KMS-11 (cell line): ENCODE results near the gene DHX30.
A peak's percentile ranks its signal among the peaks of the same experiment; 100 is the strongest.

Experiments
- H2AFZ ChIP-seq: fragments of 200-600 bp; sonication (generic); 2 replicates; pipeline ENCODE4 v1.6.1; 2016; ENCODE audit warnings: antibody characterized with exemption, mixed run types, low read depth
- H3K27ac ChIP-seq: fragments of 200-600 bp; sonication (generic); 2 replicates; pipeline ENCODE4 v1.6.1; 2016; ENCODE audit warnings: mild to moderate bottlenecking, mixed run types
- H3K27me3 ChIP-seq: fragments of 200-600 bp; sonication (generic); 2 replicates; pipeline ENCODE4 v1.6.1; 2017; ENCODE audit warnings: mild to moderate bottlenecking, low read depth, mixed run types, moderate library complexity; ENCODE audit not compliant: insufficient read depth
- H3K36me3 ChIP-seq: fragments of 200-600 bp; sonication (generic); 2 replicates; pipeline ENCODE4 v1.6.1; 2017; ENCODE audit warnings: mild to moderate bottlenecking, mixed run types; ENCODE audit not compliant: insufficient read depth
- H3K4me1 ChIP-seq: fragments of 200-600 bp; sonication (generic); 2 replicates; pipeline ENCODE4 v1.6.1; 2016; ENCODE audit warnings: mild to moderate bottlenecking, low read depth, mixed run types; ENCODE audit not compliant: poor library complexity, severe bottlenecking
- H3K4me2 ChIP-seq: fragments of 200-600 bp; sonication (generic); 2 replicates; pipeline ENCODE4 v1.7.0; 2016; ENCODE audit warnings: mild to moderate bottlenecking, mixed run types
- H3K4me3 ChIP-seq: fragments of 200-600 bp; sonication (generic); IDR thresholded peaks from 2 replicates; pipeline ENCODE4 v1.6.1; 2017; ENCODE audit warnings: low read depth, low read length, mixed read lengths; ENCODE audit not compliant: insufficient read depth
- H3K79me2 ChIP-seq: fragments of 200-600 bp; sonication (generic); 2 replicates; pipeline ENCODE4 v1.6.1; 2016; ENCODE audit warnings: low read depth, mixed run types; ENCODE audit not compliant: insufficient read depth
- H3K9ac ChIP-seq: fragments of 200-600 bp; sonication (generic); 2 replicates; pipeline ENCODE4 v1.6.1; 2016; ENCODE audit warnings: mild to moderate bottlenecking, mixed run types
- H4K20me1 ChIP-seq: fragments of 200-600 bp; sonication (generic); 2 replicates; pipeline ENCODE4 v1.6.1; 2016; ENCODE audit warnings: mild to moderate bottlenecking, mixed run types; ENCODE audit not compliant: insufficient read depth
- TF ChIP-seq, protein P1 (sequence below): fragments of 200-600 bp; sonication (generic); conservative IDR thresholded peaks from 2 replicates; pipeline ENCODE4 v1.6.1; 2017; ENCODE audit warnings: low read depth, mild to moderate bottlenecking, antibody characterized with exemption, low read length, moderate library complexity, mixed read lengths

Gene DHX30

GRCh38 chr3:47849699-47850563 lies 47.0 kb downstream of the DHX30 start:
- no peak overlapping the region for H3K4me3 ChIP-seq
- no peaks in the 10 kb centered on the region for H3K79me2 ChIP-seq
- H3K4me2 ChIP-seq, result no peak overlapping the region
- no peaks in the 10 kb centered on the region for H3K36me3 ChIP-seq
- H3K27me3 ChIP-seq, result no peaks in the 10 kb centered on the region
- no peak overlapping the region for H2AFZ ChIP-seq
- H4K20me1 ChIP-seq, result no peaks in the 10 kb centered on the region
- H3K27ac ChIP-seq, result no peak overlapping the region
- no peak overlapping the region for H3K9ac ChIP-seq
- TF ChIP-seq, protein P1, sequence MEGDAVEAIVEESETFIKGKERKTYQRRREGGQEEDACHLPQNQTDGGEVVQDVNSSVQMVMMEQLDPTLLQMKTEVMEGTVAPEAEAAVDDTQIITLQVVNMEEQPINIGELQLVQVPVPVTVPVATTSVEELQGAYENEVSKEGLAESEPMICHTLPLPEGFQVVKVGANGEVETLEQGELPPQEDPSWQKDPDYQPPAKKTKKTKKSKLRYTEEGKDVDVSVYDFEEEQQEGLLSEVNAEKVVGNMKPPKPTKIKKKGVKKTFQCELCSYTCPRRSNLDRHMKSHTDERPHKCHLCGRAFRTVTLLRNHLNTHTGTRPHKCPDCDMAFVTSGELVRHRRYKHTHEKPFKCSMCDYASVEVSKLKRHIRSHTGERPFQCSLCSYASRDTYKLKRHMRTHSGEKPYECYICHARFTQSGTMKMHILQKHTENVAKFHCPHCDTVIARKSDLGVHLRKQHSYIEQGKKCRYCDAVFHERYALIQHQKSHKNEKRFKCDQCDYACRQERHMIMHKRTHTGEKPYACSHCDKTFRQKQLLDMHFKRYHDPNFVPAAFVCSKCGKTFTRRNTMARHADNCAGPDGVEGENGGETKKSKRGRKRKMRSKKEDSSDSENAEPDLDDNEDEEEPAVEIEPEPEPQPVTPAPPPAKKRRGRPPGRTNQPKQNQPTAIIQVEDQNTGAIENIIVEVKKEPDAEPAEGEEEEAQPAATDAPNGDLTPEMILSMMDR, result 0 out of 2 replicates have a peak, but pooled peaks have one; percentile 20
- no peaks in the 10 kb centered on the region for H3K4me1 ChIP-seq

DNA sequence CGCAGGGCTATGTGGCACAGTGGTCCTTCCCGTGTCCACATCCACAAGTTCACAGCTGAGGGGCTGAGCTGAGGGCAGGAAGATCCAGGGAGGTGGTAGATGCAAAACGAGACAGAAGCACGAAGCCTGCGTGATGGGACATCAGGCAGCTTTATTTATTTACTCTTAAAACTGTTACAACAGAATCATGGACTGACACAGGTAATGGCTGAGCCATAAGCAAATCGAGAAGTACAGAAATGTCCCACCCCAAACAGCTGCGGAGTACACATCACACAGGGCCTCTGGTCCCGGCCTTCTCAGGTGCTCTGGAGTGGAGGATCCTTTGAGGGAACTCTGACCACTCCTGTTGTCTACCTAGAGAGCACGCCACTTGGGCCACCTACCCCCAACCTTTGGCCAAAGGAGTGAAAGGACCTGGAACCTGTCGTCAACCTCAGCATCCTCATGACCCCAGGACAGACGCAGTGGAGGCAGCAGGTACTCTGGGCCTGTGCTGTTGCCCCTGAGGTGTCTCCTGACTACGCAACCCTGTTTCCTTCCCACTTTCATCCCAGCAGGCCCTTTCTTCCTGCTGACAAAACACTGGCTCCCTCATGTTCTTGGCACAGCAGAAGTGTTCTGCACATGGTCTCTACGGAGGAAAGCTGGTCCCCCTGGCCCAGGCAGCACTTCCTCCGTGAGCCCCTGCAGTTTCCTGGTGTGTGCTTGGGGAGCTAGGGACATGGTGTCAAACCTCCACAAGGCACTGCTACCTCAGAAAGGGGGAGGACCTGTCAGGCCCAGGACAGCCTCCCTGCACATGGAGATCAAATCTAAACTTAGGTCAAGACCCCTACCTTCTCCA lies 47.8 kb downstream of the DHX30 start:
- TF ChIP-seq, protein P1, result no peak
- no peaks in the 10 kb centered on the region for H3K27me3 ChIP-seq
- no peaks in the 10 kb centered on the region for H3K4me1 ChIP-seq
- no peaks in the 10 kb centered on the region for H3K79me2 ChIP-seq
- no peak overlapping the region for H3K4me3 ChIP-seq
- no peak overlapping the region for H3K27ac ChIP-seq
- H3K36me3 ChIP-seq, result no peaks in the 10 kb centered on the region
- H3K4me2 ChIP-seq, result no peak overlapping the region
- no peaks in the 10 kb centered on the region for H4K20me1 ChIP-seq
- H2AFZ ChIP-seq, result no peak overlapping the region
- no peak overlapping the region for H3K9ac ChIP-seq

DNA sequence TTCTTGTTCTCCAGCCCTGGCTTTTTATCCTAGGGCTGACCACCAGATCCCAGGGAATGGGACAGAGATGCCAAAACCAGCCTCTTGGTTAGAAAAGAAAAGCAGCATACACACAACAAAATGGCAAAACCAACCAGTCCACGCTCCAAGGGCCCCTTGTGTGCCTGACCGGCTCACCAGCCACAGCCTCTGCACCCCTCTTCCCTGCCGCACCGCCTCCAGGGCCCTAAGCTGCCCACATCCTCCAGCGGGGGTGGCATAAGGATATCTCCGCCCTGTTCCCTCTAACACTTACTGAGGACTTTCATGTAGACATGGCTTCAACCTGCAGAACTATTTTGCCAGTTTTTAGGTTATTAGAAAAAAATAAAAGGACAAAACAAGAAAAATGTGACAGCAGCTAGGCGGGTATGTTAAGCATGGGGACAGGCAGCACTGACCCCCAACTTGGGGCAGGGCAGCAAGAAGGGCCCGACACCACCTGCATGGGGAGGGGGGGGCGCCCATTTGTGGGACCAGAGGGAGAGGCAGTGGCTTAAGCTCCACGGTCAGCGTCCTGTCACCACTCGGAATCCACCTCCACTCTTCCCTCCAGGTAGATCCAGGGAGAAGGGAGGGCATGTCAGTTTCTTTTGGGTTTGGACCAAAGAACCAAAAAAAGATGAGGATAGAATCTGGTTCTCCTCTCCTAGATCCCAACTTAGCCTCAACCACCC lies 49.1 kb downstream of the DHX30 start:
- no peak overlapping the region for H3K9ac ChIP-seq
- no peak overlapping the region for H3K4me3 ChIP-seq
- TF ChIP-seq, protein P1, result no peak
- H3K4me1 ChIP-seq, result no peaks in the 10 kb centered on the region
- no peak overlapping the region for H2AFZ ChIP-seq
- H4K20me1 ChIP-seq, result no peaks in the 10 kb centered on the region
- no peaks in the 10 kb centered on the region for H3K79me2 ChIP-seq
- H3K4me2 ChIP-seq, result no peak overlapping the region
- no peak overlapping the region for H3K27ac ChIP-seq
- H3K36me3 ChIP-seq, result no peaks in the 10 kb centered on the region
- H3K27me3 ChIP-seq, result no peaks in the 10 kb centered on the region
